K562 (cell line): ENCODE measurements around the gene ELOF1. TPM values are rescaled to one million over a fixed set of nuclear protein-coding genes. Genes with fewer than 3 reads are reported as not detected.
A peak's percentile ranks its signal among the peaks of the same experiment; 100 is the strongest.

Source experiments
- ATF1 ChIP-seq, 2 experiments: fragments of 450-650 bp in 1 of 2; IDR thresholded peaks; 2 replicates each; pipeline ENCODE4 v1.6.1; 2016; ENCODE audit warnings: missing compliant biosample characterization in 1 of 2, missing genetic modification characterization in 1 of 2
- BCL6 ChIP-seq: fragments of 250-450 bp; sonication (Bioruptor Pico); IDR thresholded peaks from 2 replicates; pipeline ENCODE4 v1.4.0; 2020
- CHD1 ChIP-seq: fragments of 200-600 bp; sonication (generic); IDR thresholded peaks from one replicate; pipeline ENCODE4 v1.6.1; 2012; ENCODE audit warnings: mild to moderate bottlenecking, moderate library complexity, low read length, inconsistent platforms
- CREM ChIP-seq: IDR thresholded peaks from 2 replicates; pipeline ENCODE4 v1.6.1; 2014; ENCODE audit warnings: antibody characterized with exemption, low read depth
- CTBP1 ChIP-seq: fragments of 450-650 bp; IDR thresholded peaks from 2 replicates; pipeline ENCODE4 v1.6.1; 2016; ENCODE audit warnings: borderline replicate concordance
- DPF2 ChIP-seq: fragments of 450-650 bp; IDR thresholded peaks from 2 replicates; pipeline ENCODE4 v1.6.1; 2016
- FOXK2 ChIP-seq, 2 experiments: fragments of 450-650 bp; IDR thresholded peaks in 1 of 2; conservative IDR thresholded peaks in 1 of 2; 2 replicates each; pipeline ENCODE4 v1.6.1; 2016; ENCODE audit warnings: low read depth in 2 of 2, mild to moderate bottlenecking in 1 of 2
- GATAD2A ChIP-seq: fragments of 450-650 bp; IDR thresholded peaks from 2 replicates; pipeline ENCODE4 v1.6.1; 2017
- HNRNPL ChIP-seq: fragments of 200-400 bp; formaldehyde crosslinking; IDR thresholded peaks from 2 replicates; pipeline ENCODE4 v1.6.1; 2017; ENCODE audit warnings: low read depth, mild to moderate bottlenecking, low read length
- KAT2B ChIP-seq: IDR thresholded peaks from one replicate; pipeline ENCODE4 v1.6.1; 2012; ENCODE audit warnings: low read depth, mild to moderate bottlenecking, control low read depth, inconsistent platforms, low read length, moderate library complexity
- KLF10 ChIP-seq: fragments of 250-450 bp; sonication (Bioruptor Pico); IDR thresholded peaks from 2 replicates; pipeline ENCODE4 v1.6.1; 2021; ENCODE audit warnings: matching md5 sums
- NFXL1 ChIP-seq: fragments of 450-650 bp; formaldehyde crosslinking; IDR thresholded peaks from 2 replicates; pipeline ENCODE4 v1.4.0; 2021; ENCODE audit warnings: mild to moderate bottlenecking
- POLR2A ChIP-seq: fragments of 450-650 bp; conservative IDR thresholded peaks from 2 replicates; pipeline ENCODE4 v1.6.1; 2016
- POLR2B ChIP-seq: fragments of 450-650 bp; IDR thresholded peaks from 2 replicates; pipeline ENCODE4 v1.6.1; 2018; ENCODE audit warnings: low read depth; ENCODE audit not compliant: partially characterized antibody
- PTBP1 ChIP-seq: fragments of 200-400 bp; formaldehyde crosslinking; IDR thresholded peaks from 2 replicates; pipeline ENCODE4 v1.6.1; 2017; ENCODE audit warnings: low read depth, low read length
- SMARCA5 ChIP-seq: fragments of 450-650 bp; IDR thresholded peaks from 2 replicates; pipeline ENCODE4 v1.6.1; 2016
- THRAP3 ChIP-seq: fragments of 450-650 bp; IDR thresholded peaks from 2 replicates; pipeline ENCODE4 v1.6.1; 2016; ENCODE audit warnings: mild to moderate bottlenecking, inconsistent platforms, borderline replicate concordance
- XRCC4 ChIP-seq: IDR thresholded peaks from one replicate; pipeline ENCODE4 v1.6.1; 2011; ENCODE audit not compliant: insufficient read depth, insufficient read length; ENCODE audit errors: extremely low read depth
- ZNF134 ChIP-seq: fragments of 250-450 bp; sonication (Bioruptor Pico); conservative IDR thresholded peaks from 2 replicates; pipeline ENCODE4 v1.4.0; 2020
- ZNF165 ChIP-seq: fragments of 250-450 bp; sonication (Bioruptor Pico); IDR thresholded peaks from 2 replicates; pipeline ENCODE4 v1.4.0; 2020; ENCODE audit warnings: borderline replicate concordance
- ZNF324 ChIP-seq: fragments of 250-450 bp; sonication (Bioruptor Pico); IDR thresholded peaks from 2 replicates; pipeline ENCODE4 v1.4.0; 2020; ENCODE audit warnings: mild to moderate bottlenecking
- ZSCAN29 ChIP-seq: fragments of 450-650 bp; IDR thresholded peaks from 2 replicates; pipeline ENCODE4 v1.6.1; 2017
- polyA plus RNA-seq, 8 experiments: library from polyadenylated mRNA; depleted of rRNA in 4 of 8; stranded (reverse) in 5 of 8; unstranded in 3 of 8; fragments of >200 nt; fragmentation: Nextera tagmentation in 2 of 8; fragmentation: Illumina TruSeq in 1 of 8; extraction: Ambion mirVana in 2 of 8; extraction: Trizol in 1 of 8; gene quantifications; 2 replicates each; pipeline versions ENCODE4 v1.2.1 to v1.2.3, GENCODE V29; 2011 to 2014; ENCODE audit warnings: inconsistent platforms in 1 of 8, missing spikeins in 1 of 8
- total RNA-seq, 7 experiments: library from RNA; depleted of rRNA in 6 of 7; stranded (reverse); fragments of >200 nt in 6 of 7; fragmentation: Illumina TruSeq in 2 of 7; extraction: Trizol in 2 of 7; gene quantifications; 2 replicates each; pipeline versions ENCODE4 v1.2.1 to v1.2.3, GENCODE V29; 2011 to 2021; ENCODE audit warnings: low replicate concordance in 1 of 7
- TF ChIP-seq, protein P1 (sequence below), 2 experiments: fragments of 450-650 bp; IDR thresholded peaks; 2 replicates each; pipeline ENCODE4 v1.6.1; 2016
- TF ChIP-seq, protein P2 (sequence below): fragments of 450-650 bp; IDR thresholded peaks from 2 replicates; pipeline ENCODE4 v1.6.1; 2016
- TF ChIP-seq, protein P3 (sequence below): fragments of 250-450 bp; sonication (Bioruptor Pico); IDR thresholded peaks from 2 replicates; pipeline ENCODE4 v1.5.0; 2020; ENCODE audit warnings: mild to moderate bottlenecking, borderline replicate concordance
- TF ChIP-seq, protein P4 (sequence below): fragments of 450-650 bp; IDR thresholded peaks from 2 replicates; pipeline ENCODE4 v1.6.1; 2018; ENCODE audit warnings: mild to moderate bottlenecking, low read depth; ENCODE audit not compliant: partially characterized antibody

The ELOF1 gene
- total and polyA plus RNA-seq, 9 of the 15 experiments (the other 6 are each of a cell fraction or from before 2014, with no cell fraction given), result 16.7 to 147 (median 74.2) TPM

DNA sequence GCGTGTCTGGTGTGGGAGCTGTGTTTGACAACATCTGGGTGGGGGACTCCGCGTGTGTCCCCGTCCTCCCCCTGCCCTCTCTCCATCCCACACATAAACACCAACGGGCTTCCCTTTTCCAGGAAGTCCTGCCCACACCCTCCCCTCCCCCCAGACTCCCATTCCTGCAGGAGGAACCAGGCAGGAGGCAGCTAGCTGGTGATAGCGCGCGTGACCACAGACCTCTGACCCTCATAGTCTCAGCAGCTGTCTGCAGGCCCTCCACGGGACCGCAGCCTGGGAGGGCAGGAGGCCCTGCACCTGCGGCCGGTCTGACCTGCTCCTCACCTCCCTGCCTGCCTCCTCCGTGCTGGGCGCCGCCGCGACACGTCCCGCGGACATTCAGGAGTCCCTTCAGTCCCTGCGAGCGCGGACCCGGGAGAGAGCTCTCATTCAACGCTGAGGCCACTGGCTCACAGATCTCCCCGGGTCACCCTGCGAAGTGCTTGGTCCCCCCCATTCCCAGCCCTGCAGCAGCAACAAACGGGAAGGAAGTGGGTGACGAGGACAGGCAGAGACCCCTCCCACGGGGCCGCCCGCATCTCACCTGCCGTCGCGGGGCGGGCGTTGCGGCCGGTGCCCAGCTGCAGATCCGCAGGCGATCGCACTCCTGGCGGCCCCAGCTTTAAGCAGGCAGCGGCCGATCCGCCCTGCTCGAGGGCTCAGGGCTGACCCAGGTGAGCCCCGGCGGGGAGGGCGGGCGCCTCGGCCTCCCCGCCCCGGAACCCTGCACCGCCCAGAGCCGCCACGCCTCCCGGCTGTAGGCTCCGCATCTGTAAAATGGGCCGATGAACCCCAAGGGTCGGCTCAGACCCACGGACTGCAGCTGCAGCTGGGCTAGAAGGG lies 19.5 kb upstream of the ELOF1 start (continued):
- TF ChIP-seq, protein P1, sequence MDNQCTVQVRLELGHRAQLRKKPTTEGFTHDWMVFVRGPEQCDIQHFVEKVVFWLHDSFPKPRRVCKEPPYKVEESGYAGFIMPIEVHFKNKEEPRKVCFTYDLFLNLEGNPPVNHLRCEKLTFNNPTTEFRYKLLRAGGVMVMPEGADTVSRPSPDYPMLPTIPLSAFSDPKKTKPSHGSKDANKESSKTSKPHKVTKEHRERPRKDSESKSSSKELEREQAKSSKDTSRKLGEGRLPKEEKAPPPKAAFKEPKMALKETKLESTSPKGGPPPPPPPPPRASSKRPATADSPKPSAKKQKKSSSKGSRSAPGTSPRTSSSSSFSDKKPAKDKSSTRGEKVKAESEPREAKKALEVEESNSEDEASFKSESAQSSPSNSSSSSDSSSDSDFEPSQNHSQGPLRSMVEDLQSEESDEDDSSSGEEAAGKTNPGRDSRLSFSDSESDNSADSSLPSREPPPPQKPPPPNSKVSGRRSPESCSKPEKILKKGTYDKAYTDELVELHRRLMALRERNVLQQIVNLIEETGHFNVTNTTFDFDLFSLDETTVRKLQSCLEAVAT (IDR thresholded peaks at IDR 0.05), result peak in 1 of 2 experiments; percentile 80; a peak in 2 of 4 replicates
- TF ChIP-seq SMARCA5, result no peak
- no peak for TF ChIP-seq POLR2B
- TF ChIP-seq CTBP1, result peak; percentile 92
- TF ChIP-seq ZNF165, result no peak
- TF ChIP-seq HNRNPL, result no peak
- TF ChIP-seq NFXL1 (CRISPR knock-in tag), result no peak
- TF ChIP-seq PTBP1, result no peak
- no peak for TF ChIP-seq THRAP3
- no peak for TF ChIP-seq GATAD2A
- TF ChIP-seq FOXK2 (conservative IDR thresholded peaks at IDR 0.05 in 1 of 2, IDR thresholded peaks at IDR 0.05 in 1 of 2; ENCODE audit: low read depth in 2 of 2), result peak; percentile 62 to 73; a peak in 2 of 4 replicates
- 0 out of 2 replicates have a peak, but pooled peaks have one; percentile 23 for TF ChIP-seq DPF2
- no peak for TF ChIP-seq KAT2B
- no peak for TF ChIP-seq BCL6 (CRISPR knock-in tag)
- TF ChIP-seq ZNF324 (CRISPR knock-in tag), result no peak
- no peak for TF ChIP-seq ZNF134
- no peak for TF ChIP-seq ZSCAN29
- TF ChIP-seq, protein P2, sequence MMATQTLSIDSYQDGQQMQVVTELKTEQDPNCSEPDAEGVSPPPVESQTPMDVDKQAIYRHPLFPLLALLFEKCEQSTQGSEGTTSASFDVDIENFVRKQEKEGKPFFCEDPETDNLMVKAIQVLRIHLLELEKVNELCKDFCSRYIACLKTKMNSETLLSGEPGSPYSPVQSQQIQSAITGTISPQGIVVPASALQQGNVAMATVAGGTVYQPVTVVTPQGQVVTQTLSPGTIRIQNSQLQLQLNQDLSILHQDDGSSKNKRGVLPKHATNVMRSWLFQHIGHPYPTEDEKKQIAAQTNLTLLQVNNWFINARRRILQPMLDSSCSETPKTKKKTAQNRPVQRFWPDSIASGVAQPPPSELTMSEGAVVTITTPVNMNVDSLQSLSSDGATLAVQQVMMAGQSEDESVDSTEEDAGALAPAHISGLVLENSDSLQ, result 0 out of 2 replicates have a peak, but pooled peaks have one; percentile 16
- TF ChIP-seq, protein P3, sequence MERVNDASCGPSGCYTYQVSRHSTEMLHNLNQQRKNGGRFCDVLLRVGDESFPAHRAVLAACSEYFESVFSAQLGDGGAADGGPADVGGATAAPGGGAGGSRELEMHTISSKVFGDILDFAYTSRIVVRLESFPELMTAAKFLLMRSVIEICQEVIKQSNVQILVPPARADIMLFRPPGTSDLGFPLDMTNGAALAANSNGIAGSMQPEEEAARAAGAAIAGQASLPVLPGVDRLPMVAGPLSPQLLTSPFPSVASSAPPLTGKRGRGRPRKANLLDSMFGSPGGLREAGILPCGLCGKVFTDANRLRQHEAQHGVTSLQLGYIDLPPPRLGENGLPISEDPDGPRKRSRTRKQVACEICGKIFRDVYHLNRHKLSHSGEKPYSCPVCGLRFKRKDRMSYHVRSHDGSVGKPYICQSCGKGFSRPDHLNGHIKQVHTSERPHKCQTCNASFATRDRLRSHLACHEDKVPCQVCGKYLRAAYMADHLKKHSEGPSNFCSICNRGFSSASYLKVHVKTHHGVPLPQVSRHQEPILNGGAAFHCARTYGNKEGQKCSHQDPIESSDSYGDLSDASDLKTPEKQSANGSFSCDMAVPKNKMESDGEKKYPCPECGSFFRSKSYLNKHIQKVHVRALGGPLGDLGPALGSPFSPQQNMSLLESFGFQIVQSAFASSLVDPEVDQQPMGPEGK (CRISPR knock-in tag), result no peak
- TF ChIP-seq CREM, result peak; percentile 57; the same call in 1 of the 2 replicates
- TF ChIP-seq XRCC4, result no peak
- TF ChIP-seq, protein P4, sequence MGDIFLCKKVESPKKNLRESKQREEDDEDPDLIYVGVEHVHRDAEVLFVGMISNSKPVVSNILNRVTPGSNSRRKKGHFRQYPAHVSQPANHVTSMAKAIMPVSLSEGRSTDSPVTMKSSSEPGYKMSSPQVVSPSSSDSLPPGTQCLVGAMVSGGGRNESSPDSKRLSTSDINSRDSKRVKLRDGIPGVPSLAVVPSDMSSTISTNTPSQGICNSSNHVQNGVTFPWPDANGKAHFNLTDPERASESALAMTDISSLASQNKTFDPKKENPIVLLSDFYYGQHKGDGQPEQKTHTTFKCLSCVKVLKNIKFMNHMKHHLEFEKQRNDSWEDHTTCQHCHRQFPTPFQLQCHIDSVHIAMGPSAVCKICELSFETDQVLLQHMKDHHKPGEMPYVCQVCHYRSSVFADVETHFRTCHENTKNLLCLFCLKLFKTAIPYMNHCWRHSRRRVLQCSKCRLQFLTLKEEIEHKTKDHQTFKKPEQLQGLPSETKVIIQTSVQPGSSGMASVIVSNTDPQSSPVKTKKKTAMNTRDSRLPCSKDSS, result no peak
- no peak for TF ChIP-seq POLR2A
- no peak for TF ChIP-seq KLF10 (CRISPR knock-in tag)
- TF ChIP-seq CHD1, result peak; percentile 17
- no peak for TF ChIP-seq ATF1 (CRISPR knock-in tag; IDR thresholded peaks at IDR 0.05)
- no peak for TF ChIP-seq ATF1 (tag; IDR thresholded peaks at IDR 0.05)
